Measurements from ENCODE around the gene MLXIPL.
"Not testable (repeated sequence)": the region's sequence is repeated elsewhere in the genome, so short reads cannot be mapped to it uniquely, and the experiment has no call there.

The MLXIPL gene

GRCh38 chr7:73623798-73624668 lies at the start of gene MLXIPL:
MLXIPL (minus strand) TSS chr7:73624522; CDS start chr7:73624492, 30 bp downstream.
- peak; percentile 81 for DNase-seq

- DNase-seq: no peak
Observed at GRCh38 chr7:73671857-73672445, 47.6 kb upstream of the MLXIPL start.

GRCh38 chr7:73671322-73671661 lies 47.0 kb upstream of the MLXIPL start:
- DNase-seq: no peak

- no peak for DNase-seq
Observed at GRCh38 chr7:73669858-73670385, 45.6 kb upstream of the MLXIPL start.

- no peak for DNase-seq
Observed at GRCh38 chr7:73669288-73669701, 45.0 kb upstream of the MLXIPL start.

- DNase-seq: no peak
Observed at GRCh38 chr7:73668886-73669230, 44.5 kb upstream of the MLXIPL start.

- DNase-seq: no peak
Observed at GRCh38 chr7:73668103-73668885, 44.0 kb upstream of the MLXIPL start.

- peak; percentile 94 for DNase-seq
Observed at GRCh38 chr7:73667344-73668102, 43.2 kb upstream of the MLXIPL start, which contains the start of gene VPS37D. VPS37D (plus strand) TSS chr7:73667831; CDS start chr7:73667959, 128 bp downstream.

- DNase-seq: no peak
Observed at GRCh38 chr7:73663033-73663432, 38.7 kb upstream of the MLXIPL start.

- not testable (repeated sequence) for DNase-seq
Observed at GRCh38 chr7:73660594-73660993, 36.3 kb upstream of the MLXIPL start.

GRCh38 chr7:73659983-73660382 lies 35.7 kb upstream of the MLXIPL start:
- DNase-seq: no peak

- DNase-seq: not testable (repeated sequence)
Observed at GRCh38 chr7:73655309-73655708, 31.0 kb upstream of the MLXIPL start.

- no peak for DNase-seq
Observed at GRCh38 chr7:73652541-73652949, 28.2 kb upstream of the MLXIPL start.

GRCh38 chr7:73650524-73650923 lies 26.2 kb upstream of the MLXIPL start:
- no peak for DNase-seq

GRCh38 chr7:73649576-73649975 lies 25.3 kb upstream of the MLXIPL start:
- DNase-seq: no peak

- DNase-seq: no peak
Observed at GRCh38 chr7:73648593-73649332, 24.4 kb upstream of the MLXIPL start.

- peak; percentile 41 for DNase-seq
Observed at GRCh38 chr7:73647725-73648592, 23.6 kb upstream of the MLXIPL start.

GRCh38 chr7:73646785-73647724 lies 22.7 kb upstream of the MLXIPL start:
- DNase-seq: no peak

- DNase-seq: no peak
Observed at GRCh38 chr7:73645643-73646174, 21.4 kb upstream of the MLXIPL start.

Measured in activated CD4-positive, alpha-beta T cell treated with anti-CD3 and anti-CD28 coated beads for 48 hours (primary cell).